Frontal cortex (tissue), 4 donors: ENCODE data around the gene CCDC149. TPM values are rescaled to one million over a fixed set of nuclear protein-coding genes. Genes with fewer than 3 reads are reported as not detected.
A peak's percentile ranks its signal among the peaks of the same experiment; 100 is the strongest.

Experiments
- DNase-seq, 2 donors: peaks; one replicate each; pipeline ENCODE4 v3.0.0; 2012; ENCODE audit warnings: low spot score in 2 of 2
- FAIRE-seq: peaks from 2 replicates; lab custom pipeline; 2012; peaks lifted over from hg19 to GRCh38; lab: Jason Lieb, UNC
- total RNA-seq: library from RNA; depleted of rRNA; stranded (reverse); fragments of >200 nt; gene quantifications from one replicate; pipeline ENCODE4 v1.2.3, GENCODE V29; 2014
- donor health status: control.
- donor health status: control.
- donor health status: control.

The CCDC149 gene
- total RNA-seq, 1 donor from 2014 or later = 16.3 TPM

DNA sequence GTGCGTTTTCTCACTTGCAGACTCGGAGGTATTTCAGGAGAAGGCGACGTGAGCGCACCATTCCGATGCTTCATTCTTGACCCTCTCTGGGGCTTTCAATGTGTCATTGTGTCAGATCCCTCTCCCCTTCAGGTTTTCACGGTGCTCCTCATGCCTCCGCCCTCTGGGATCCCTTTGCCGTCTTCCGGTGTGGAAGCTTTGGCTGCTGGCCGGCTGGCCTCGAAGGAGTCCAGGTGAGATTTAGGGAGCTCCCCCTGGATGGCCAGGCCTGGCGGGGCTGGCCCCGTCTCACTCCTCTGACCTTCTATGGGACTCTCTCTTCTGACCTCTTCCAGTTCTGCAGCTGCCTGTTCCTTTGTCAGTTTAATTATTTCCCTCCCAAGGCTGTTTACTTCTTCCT, 104.6 kb downstream of the CCDC149 start:
- no peak for DNase-seq
- FAIRE-seq = no peak

DNA sequence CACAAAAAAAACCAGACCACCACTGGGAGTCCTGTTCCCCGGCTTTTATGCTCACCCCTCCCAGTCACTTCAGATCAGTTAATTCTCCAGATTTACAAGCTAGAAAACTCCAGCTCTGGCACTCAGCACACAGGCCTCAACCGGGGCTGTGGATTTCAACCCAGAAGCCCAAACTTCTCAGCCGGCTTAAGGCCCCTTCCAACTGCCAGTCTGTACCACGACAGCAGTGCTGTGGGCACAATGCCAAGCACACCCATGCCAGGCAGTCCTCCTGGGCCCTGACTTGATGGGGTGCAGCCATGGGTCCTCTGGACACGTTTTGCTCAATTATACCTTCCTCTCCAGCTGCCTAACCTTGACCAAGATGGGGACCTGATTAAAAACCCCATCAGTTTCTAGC, 105.2 kb downstream of the CCDC149 start:
- FAIRE-seq = no peak
- DNase-seq = no peak

DNA sequence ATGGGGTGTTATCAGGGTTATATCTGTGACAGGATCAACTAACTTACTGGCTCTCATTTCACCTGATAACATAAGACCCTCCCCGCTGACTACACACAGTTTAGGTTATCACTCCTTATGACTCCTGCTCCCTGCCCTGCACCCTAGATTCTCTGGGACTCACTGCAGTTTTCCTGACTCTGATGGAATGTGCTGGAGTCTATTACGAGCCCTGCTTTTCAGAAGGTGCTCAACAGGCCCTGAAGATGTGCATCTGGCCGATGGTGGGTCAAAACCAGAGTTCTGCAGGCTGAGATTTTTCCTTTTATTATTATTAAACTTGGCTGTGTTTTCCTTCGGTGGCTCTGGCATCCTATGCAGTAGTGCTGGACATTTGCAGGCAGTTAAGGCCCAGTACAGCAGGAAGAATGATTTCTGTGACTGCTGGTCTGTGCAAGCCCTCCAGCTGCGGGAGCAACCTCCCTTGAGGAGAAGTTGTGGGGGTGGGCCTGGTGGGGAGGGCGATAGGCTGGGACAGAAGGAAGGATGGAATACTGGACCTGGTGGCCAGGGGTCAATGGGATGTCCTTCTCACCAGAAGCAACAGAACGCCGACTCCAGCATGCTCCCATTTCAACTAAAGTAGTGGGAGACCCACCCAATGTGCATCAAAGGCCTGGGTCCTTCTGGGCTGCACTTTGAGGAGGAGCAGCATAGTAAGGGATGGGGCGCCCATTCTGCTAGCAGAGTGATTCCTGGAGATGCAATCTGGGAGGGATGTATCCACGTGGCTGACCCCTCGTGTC, 106.4 kb downstream of the CCDC149 start:
- DNase-seq (no peak), FAIRE-seq (no peak)

DNA sequence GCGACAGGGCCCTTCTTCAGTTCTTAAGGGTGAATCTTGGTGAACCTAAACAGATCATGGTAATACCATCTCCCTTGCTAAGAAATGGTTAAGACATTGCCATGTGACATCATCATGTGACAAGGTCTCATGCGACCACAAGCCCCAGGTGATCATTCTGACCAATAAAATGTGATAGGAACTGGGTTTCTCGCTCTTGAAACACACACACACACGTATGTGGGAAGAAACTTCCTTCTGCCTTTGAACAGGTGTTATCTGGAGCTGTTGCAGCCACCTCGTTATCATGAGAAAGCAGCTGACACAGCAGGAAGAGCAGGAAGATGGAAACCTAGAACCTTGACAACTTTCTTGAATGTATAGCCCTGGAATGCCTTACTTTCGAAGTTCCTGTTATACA, 107.3 kb downstream of the CCDC149 start:
- FAIRE-seq = no peak

DNA sequence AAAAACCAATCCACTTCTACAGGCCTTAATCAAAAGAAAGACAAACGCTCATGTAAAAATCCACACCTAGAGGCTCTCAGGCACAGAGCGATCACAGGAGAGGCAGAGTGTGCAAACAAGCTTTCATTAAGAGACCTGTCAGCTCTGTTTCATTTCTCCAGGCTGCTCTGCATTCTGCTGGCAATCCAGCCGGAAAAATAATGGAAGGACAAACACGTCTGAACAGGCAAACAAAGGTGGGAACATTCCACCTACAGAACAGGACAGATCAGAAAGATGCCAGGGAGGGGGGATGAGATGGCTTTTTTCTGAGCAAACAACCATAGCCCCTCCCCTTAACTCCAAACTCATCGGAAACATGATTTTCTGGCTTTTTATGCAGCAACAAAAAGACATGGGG, 107.8 kb downstream of the CCDC149 start:
- DNase-seq (no peak), FAIRE-seq (no peak)

More for the DNA sequence above, 107.3 kb downstream of the CCDC149 start:
- no peak for DNase-seq

DNA sequence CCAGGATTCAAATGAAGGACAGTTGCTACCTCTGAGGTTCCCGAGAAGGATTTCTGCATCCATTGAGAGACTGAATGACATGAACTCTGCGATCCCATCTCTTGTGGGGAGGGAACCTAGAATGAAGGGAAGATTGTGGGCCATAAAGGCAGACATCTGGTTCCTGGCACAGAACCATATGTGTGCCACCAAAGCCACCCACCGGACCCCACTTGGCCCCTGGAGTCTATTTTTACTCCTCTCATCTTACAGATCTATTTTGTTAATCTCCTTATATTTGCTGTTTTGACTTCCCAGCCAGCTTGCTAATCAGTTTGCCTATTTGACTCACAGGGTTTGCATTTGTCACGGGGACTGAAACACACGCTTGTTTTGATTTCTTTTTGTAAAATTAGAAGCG, 110.2 kb downstream of the CCDC149 start:
- DNase-seq (no peak), FAIRE-seq (no peak)

DNA sequence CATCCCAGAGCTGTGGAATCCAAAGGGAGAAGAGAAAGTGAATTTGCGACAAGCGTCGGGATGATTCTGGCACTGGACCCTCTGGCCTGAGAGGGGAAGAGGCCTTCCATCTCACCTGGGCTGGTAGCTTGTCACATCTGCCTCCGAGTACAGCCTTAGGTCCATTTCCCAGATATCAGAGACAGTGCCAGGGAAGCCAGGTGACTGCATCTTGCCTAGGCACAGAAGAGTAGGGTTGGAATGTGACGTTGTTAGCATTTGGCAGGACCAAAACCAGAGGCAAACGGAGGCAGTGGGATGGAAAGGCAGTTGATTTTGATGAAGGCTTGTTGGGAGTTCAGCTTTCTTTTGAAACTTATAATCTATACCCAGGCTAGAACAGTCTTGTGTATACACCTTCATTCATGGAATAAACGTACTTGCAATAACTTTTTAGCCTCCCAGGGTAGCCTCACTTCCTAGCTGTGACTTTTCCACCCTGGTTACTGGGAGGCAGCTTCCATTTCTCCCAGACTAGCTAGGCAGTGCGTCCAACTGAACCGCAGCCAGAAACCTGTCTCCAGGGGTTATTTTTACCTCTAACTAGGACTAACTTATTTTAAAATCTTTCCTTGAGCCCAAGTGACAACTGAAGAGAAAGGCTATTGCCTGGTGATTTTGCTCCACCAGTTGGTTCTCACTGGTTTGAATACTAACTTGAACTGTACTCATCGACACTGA, 111.5 kb downstream of the CCDC149 start:
- DNase-seq (no peak), FAIRE-seq (no peak)

DNA sequence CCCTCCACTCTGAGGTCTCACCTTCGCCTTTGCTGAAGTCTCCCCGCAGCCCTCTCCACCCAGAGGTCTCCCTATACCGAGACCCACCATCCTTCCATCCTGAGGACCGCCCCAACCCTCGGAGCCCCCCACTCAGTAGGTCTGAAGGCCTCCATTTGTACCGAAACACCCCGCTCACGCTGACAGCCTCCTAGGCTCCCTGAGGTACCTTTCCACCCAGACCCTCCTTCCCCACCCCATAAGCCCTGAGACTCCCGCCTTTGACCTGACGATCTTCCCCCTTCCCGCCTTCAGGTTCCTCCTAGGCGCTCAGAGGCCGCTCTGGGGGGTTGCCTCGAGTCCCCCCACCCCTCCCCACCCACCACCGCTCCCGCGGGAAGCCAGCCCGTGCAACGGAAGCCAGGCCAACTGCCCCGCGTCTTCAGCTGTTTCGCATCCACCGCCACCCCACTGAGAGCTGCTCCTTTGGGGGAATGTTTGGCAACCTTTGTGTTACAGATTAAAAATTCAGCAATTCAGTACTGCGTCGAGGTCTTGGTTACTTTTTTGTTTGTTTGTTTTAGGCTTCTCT, 112.4 kb downstream of the CCDC149 start:
- FAIRE-seq (no peak), DNase-seq (no peak)

DNA sequence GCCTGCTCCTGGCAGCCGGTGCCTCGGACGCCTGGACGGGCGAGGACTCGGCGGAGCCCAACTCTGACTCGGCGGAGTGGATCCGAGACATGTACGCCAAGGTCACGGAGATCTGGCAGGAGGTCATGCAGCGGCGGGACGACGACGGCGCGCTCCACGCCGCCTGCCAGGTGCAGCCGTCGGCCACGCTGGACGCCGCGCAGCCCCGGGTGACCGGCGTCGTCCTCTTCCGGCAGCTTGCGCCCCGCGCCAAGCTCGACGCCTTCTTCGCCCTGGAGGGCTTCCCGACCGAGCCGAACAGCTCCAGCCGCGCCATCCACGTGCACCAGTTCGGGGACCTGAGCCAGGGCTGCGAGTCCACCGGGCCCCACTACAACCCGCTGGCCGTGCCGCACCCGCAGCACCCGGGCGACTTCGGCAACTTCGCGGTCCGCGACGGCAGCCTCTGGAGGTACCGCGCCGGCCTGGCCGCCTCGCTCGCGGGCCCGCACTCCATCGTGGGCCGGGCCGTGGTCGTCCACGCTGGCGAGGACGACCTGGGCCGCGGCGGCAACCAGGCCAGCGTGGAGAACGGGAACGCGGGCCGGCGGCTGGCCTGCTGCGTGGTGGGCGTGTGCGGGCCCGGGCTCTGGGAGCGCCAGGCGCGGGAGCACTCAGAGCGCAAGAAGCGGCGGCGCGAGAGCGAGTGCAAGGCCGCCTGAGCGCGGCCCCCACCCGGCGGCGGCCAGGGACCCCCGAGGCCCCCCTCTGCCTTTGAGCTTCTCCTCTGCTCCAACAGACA, 113.1 kb downstream of the CCDC149 start:
- DNase-seq = peak in 1 of 2 donors; percentile 55
- no peak for FAIRE-seq

DNA sequence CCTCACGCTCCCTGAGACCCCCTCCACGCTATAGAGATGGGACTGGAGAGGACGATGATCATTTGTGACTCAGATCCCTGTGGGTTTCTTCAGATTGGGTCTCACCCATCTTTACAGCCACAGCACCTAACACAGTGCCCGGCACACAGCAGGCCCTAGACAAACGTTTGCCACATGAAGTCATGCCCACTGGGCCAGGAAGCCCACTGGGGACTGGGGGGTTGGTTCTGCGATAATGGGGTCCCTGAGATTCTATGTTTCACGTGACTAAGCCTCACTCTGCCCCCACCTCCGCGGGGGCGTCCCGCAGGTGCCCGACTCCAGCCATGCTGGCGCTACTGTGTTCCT, 113.7 kb downstream of the CCDC149 start:
- FAIRE-seq = no peak
- no peak for DNase-seq

DNA sequence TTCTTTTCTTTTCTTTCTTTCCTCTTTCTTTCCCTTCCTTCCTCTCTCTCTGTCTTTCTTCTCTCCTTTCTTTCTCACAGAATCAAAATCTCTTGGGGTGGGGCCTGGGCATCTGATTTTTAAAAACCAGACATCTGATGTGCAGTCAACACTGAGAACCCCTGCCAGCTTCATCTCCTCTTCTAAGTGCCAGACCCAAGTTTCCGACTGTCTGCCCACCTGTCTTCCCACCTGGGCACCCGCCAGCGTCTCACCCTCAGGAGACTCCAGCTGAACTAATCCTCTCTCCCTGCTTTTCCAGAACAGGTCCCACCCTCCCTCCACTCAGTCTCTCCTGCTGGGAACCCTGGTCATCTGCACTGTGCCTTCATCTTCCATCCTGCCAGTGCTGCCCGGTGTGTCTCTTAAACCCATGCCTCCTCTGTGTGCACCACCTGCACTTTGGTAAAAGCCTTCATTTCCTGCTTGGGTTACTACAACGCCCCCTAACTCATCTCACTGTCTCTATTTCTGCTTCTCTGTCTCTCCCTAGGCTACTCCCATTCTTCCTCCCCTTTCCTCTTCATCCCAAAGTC, 114.7 kb downstream of the CCDC149 start:
- FAIRE-seq (no peak), DNase-seq (no peak)

DNA sequence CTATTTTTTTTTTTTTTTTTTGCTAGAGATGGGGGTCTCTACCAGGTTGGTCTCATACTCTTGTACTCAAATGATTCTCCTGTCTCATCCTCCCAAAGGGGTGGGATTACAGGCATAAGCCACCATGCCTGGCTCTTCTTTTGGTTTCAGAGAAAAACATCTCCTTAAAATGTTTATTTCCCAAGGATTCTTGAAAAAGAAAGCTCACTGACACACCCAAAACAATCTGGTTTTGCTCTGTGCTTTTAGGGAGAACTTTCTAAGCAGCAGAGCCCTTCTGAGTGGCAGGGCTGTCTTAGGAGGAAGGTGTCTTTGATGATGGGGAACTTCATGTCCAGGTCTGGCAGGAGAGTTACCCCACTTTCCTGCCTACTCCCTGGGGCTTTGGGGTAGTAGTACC, 116.2 kb downstream of the CCDC149 start:
- DNase-seq (no peak), FAIRE-seq (no peak)

DNA sequence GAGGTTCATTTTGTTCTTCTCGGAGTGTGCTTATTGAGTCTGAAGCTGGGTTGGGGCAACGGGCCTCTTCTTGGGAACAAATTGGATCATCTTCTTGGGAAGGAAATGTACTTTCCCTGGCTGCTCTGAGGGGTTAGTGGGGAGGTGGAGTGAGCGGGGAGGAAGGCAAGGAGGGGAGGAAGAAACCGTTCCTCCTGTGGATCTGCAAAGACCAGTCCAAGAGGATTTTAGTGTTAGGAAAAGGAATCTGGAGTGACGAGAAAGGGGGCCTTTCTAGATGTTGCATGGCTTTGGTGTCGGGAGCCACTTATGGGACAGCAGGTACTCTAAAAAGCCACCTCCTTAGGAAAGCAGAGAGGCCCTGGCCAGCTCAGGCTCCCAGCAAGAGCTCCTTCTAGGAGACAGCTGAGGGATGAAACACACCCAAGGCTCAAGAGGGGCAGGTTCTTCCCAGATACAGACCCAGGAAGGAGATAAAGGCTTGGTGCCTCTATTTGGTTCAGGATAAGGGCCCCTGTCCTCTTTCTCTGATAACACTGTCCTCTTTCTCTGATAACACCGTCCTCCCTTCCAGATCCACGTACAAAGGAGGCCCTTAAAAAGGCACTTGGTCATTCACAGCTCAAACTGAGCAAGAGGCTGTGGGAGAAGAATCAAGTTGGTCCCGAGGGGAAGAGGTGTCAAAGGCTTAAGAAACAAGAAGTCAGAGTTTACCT, 117.0 kb downstream of the CCDC149 start:
- FAIRE-seq (no peak), DNase-seq (no peak)

DNA sequence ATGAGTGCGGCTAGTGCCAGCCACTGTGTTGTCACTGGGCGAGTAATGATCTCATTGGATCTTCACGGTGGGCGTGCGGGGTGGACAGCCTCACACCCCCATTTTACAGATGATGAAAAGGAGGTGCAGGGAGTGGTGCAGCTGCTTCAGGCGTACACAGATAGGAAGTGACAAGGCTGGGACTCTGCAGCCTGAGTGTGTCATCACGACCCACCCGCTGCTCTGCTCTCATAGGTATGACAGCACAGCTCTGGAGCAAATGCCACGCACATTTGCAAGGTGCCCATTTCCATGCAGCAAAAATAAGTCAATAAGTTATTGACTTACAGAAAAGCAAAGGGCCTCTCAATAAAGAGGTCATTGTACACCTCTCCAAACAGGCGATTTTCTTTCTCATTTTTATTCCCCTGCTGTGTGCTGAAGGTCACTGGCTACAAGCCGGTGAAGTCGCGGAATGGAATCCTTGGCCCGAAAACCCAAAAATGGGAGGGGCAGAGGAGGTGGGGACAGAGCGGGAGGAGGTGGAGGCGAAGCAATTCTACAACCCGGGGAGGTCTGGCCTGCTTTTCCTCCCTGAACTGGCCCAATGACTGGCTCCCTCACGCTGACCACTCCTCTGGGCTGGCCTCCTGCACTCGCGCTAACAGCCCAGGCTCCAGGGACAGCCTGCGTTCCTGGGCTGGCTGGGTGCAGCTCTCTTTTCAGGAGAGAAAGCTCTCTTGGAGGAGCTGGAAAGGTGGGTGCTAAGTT, 117.8 kb downstream of the CCDC149 start, which contains the start of gene SOD3:
TSS of gene SOD3 (plus strand) at position 658 of the 750 bp plus-strand sequence. CDS start 3,949 bp downstream, outside the sequence.
- DNase-seq = no peak
- FAIRE-seq = no peak

DNA sequence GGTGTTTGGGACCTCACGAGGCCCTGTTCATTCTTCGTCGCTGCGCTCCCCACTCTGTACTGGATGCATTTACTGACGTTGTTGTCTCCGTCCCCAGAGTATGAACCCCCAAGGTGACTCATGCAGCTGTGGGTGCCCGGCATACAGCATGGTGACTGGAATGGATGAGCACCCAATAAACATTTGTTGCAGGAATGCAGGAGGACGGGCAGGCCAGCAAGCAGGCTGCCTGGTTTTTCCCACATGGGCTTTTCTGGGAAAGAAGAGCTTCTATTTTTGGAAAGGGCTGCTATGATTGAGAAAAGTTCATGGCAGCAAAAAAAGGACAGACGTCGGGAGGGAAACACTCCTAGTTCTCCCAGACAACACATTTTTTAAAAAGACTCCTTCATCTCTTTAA, 118.4 kb downstream of the CCDC149 start:
- FAIRE-seq (no peak), DNase-seq (no peak)

DNA sequence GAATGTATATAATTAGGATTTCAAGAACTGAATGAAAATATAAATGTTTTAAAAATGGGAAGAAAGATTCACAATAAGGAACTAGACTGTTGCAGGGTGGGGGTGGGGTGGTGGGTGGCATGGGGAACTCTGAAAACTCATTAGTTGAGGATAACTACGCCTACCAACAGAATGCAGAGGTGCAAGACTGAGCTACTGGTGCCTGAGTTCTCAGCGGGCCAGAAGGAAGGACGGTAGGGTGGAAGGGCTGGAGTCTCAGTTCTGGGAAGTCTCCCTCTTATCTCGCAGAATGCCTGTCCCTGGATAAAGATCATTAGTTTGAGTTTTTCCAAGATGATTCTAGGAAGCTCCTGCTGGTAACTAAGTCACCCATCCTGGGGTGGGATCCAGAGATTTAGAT, 118.8 kb downstream of the CCDC149 start:
- FAIRE-seq = no peak

DNA sequence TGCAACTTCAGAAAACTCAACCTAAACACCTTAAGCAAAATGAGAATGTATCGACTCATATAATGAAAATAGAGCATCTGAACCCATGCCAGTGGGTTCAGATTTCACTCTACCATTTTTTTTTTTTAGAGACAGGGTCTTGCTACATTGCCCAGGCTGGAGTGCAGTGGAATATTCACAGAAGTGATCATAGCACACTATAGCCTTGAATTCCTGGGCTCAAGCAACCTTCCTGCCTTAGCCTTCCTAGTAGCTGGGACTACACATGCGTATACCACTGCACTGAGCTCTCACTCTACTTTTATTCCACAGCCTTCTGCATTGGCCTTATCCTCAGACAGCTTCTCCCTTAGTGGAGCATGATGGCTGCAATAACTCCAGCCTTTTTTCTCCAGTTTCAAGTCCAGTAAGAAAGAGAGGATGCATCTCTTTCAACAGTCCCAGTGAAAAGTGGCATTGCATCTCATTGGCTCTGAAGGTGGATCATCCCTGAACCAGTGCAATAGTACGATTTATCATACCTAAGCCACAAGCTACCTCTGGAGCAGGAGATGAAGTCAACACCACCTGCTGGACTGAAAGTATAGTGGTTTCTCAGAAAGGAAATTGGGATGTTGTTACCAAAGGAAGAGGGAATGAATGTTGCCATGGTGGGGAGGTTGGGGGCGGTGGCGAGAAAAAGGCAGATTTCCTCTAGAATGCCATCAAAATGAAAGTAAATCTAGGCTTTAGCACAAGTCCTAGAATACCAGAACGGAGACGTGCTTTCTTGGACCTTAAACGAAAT, 119.4 kb downstream of the CCDC149 start:
- no peak for DNase-seq
- FAIRE-seq = no peak

More for the DNA sequence above, 118.8 kb downstream of the CCDC149 start:
- no peak for DNase-seq

DNA sequence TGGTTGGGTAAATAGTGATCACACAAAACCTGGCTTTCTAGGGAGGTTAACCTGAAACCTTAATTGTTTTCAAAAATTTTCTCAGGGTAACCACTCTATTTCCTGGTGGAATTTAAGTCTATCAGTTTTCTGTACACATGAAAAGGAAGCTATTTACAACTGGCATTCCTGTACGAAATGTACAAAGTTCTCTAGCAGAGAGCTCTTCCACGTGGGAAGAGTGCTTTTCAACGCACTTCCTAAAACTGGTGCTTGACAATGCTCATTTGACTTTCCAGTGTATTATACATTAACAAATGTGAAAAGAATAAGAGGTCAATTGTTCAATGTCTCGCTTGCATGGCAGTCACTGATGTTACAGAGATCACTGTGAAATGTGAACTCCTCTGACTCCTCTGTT, 120.3 kb downstream of the CCDC149 start:
- no peak for DNase-seq

More for the DNA sequence above, 120.3 kb downstream of the CCDC149 start:
- FAIRE-seq = no peak
